ENCODE data around the gene EIF5A. TPM values are rescaled to one million over a fixed set of nuclear protein-coding genes. Genes with fewer than 3 reads are reported as not detected.

The EIF5A gene
- total and polyA plus RNA-seq, 2 donors (not counting 3 experiments of a cell fraction or from before 2014, with no cell fraction given): 650 to 859 TPM

- FAIRE-seq (no peak), DNase-seq (ENCODE audit: low read depth, low spot score) (no peak)
- Histone ChIP-seq H3K27me3 (ENCODE audit: control insufficient read depth in 2 of 2, insufficient read depth in 2 of 2, low read length in 2 of 2) (peaks cover 0 to 2% of the 10 kb centered on the region in 2 experiments), H2AFZ (ENCODE audit: low read depth, low read length) (peak overlapping the region; percentile 97), H3K4me2 (ENCODE audit: insufficient read depth, low read length) (peak overlapping the region; percentile 95), H4K20me1 (replicated peaks; ENCODE audit: control insufficient read depth, extremely low read depth, insufficient read depth, low read length) (no peaks in the 10 kb centered on the region), H3K79me2 (ENCODE audit: control insufficient read depth, insufficient read depth, low read length) (peaks cover 10% of the 10 kb centered on the region), H3K27ac (ENCODE audit: insufficient read depth, low read depth, low read length) (peak overlapping the region; percentile 71), H3K9me3 (replicated peaks; ENCODE audit: control insufficient read depth, insufficient read depth, low read length) (no peaks in the 10 kb centered on the region), H3K9ac (replicated peaks; ENCODE audit: extremely low read depth, insufficient read depth, low read length) (peak overlapping the region; percentile 46), H3K36me3 (ENCODE audit: control insufficient read depth in 2 of 2, extremely low read depth in 1 of 2, insufficient read depth in 2 of 2, low read length in 2 of 2) (peaks cover 0 to 3% of the 10 kb centered on the region in 2 experiments), H3K9me1 (replicated peaks; ENCODE audit: control insufficient read depth, extremely low read depth, insufficient read depth, low read length) (no peaks in the 10 kb centered on the region), H3K4me3 (replicated peaks in 1 of 3; ENCODE audit: insufficient read depth in 1 of 3, low read depth in 1 of 3, low read length in 3 of 3) (peak overlapping the region; percentile 80 to 86 (median 81)), H3K4me1 (ENCODE audit: control insufficient read depth, extremely low read depth, insufficient read depth, low read length) (peaks cover 10% of the 10 kb centered on the region)
- intact Hi-C loops (cut with micrococcal nuclease): loop anchor here (1.0 kb wide), 2 partner anchors 15 to 50 kb away; partner anchors contain the start of gene GPS2
- BruUV-seq (replicated peaks): no TSS peak
- TF ChIP-seq EZH2 (IDR thresholded peaks at IDR 0.05; ENCODE audit: borderline replicate concordance, low read depth, low read length, severe bottlenecking) (no peak), JUN (IDR thresholded peaks at IDR 0.05; ENCODE audit: borderline replicate concordance, insufficient read depth, insufficient read length, low read depth) (no peak), POLR2AphosphoS5 (IDR thresholded peaks at IDR 0.05; ENCODE audit: insufficient read depth, low read depth, low read length) (no peak), FOS (IDR thresholded peaks at IDR 0.05; ENCODE audit: borderline replicate concordance, insufficient read depth, low read length) (no peak), POLR2A (IDR thresholded peaks at IDR 0.05; ENCODE audit: low read depth, low read length) (no peak), MYC (IDR thresholded peaks at IDR 0.05; ENCODE audit: low read depth, low read length) (no peak), CTCF (IDR thresholded peaks at IDR 0.05; ENCODE audit: extremely low read depth in 1 of 2, insufficient read depth in 1 of 2, low read depth in 1 of 2, low read length in 2 of 2) (no peak), GATA2 (IDR thresholded peaks at IDR 0.05; ENCODE audit: insufficient read depth, insufficient read length, low read depth, low read length) (no peak), MAX (IDR thresholded peaks at IDR 0.05; ENCODE audit: insufficient read depth, insufficient read length) (no peak)
- ChIA-PET POLR2A (interaction anchor here (0.5 to 1.7 kb wide), 9 partner anchors 14 to 112 kb away, joined by 3 to 5 read pairs (median 4); partner anchors contain the start of genes GPS2, SLC2A4 and TMEM256), CTCF (interaction anchor here (0.7 to 1.9 kb wide), 23 partner anchors 10 to 285 kb away, joined by 3 to 13 read pairs (median 4); partner anchors contain the start of genes GPS2, SLC2A4 and TMEM256)
- dilution Hi-C loops (cut with MboI; ENCODE audit: extremely low pct_ligation_motif_present, low sequenced_read_pairs): no loop called here
Observed at GRCh38 chr17:7329997-7330637, 22.7 kb downstream of the EIF5A start.

All from endothelial cell of umbilical vein (primary cell).